Osteocyte (in vitro differentiated cells): ENCODE results near the gene ATXN1. TPM values are rescaled to one million over a fixed set of nuclear protein-coding genes. Genes with fewer than 3 reads are reported as not detected.

Source experiments
- DNase-seq: peaks from one replicate; pipeline ENCODE4 v3.0.0; 2021; ENCODE audit warnings: mixed read lengths; ENCODE audit not compliant: unreplicated experiment; ENCODE audit errors: extremely low spot score
- H3K27ac Mint-ChIP-seq: one replicate; pipeline ENCODE4 v1.8.0; 2021; ENCODE audit warnings: mild to moderate bottlenecking, mixed read lengths; ENCODE audit not compliant: unreplicated experiment
- H3K27me3 Mint-ChIP-seq: one replicate; pipeline ENCODE4 v1.8.0; 2021; ENCODE audit warnings: mixed read lengths; ENCODE audit not compliant: unreplicated experiment
- H3K36me3 Mint-ChIP-seq: one replicate; pipeline ENCODE4 v1.8.0; 2021; ENCODE audit warnings: mixed read lengths; ENCODE audit not compliant: unreplicated experiment
- H3K4me1 Mint-ChIP-seq: one replicate; pipeline ENCODE4 v1.8.0; 2021; ENCODE audit warnings: mixed read lengths; ENCODE audit not compliant: unreplicated experiment
- H3K4me3 Mint-ChIP-seq: one replicate; pipeline ENCODE4 v1.8.0; 2021; ENCODE audit warnings: mild to moderate bottlenecking, moderate library complexity, mixed read lengths; ENCODE audit not compliant: unreplicated experiment
- H3K9me3 Mint-ChIP-seq: one replicate; pipeline ENCODE4 v1.8.0; 2021; ENCODE audit warnings: mixed read lengths; ENCODE audit not compliant: unreplicated experiment
- total RNA-seq: library from RNA; stranded (reverse); gene quantifications from 2 replicates; pipeline ENCODE4 v1.2.1, GENCODE V29; 2021
- TF ChIP-seq, protein P1 (sequence below): fragments of 200-600 bp; sonication (generic); IDR thresholded peaks from 2 replicates; pipeline ENCODE4 v1.5.0; 2021; ENCODE audit warnings: antibody characterized with exemption, mild to moderate bottlenecking, moderate library complexity

The ATXN1 gene
- total RNA-seq, 1 donor from 2014 or later: 54.4 TPM

DNA sequence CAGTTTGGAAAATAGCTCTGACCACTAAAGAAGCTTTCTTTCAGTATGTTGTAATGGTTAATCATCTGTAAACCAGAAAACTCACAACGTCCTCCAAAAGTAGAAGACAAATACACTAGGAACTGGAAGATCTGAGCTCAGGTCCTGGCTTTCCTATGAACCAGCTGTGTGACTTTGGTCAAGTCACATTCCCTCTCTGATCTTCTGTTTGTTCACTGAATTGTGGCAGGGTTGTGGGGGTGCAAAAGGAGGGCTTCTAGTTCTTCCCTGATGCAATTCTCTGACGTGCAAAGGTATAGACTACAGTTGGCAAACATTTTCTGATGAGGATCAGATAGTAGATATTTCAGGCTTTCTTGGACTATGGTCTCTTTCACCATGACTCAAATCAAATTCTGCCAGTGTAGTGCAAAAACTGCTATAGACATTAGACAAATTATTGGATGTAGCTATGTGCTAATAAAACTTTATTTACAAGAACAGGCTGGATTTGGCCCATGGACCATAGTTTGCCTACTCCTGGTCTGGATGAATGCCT lies 44.9 kb downstream of the ATXN1 start:
- TF ChIP-seq, protein P1, sequence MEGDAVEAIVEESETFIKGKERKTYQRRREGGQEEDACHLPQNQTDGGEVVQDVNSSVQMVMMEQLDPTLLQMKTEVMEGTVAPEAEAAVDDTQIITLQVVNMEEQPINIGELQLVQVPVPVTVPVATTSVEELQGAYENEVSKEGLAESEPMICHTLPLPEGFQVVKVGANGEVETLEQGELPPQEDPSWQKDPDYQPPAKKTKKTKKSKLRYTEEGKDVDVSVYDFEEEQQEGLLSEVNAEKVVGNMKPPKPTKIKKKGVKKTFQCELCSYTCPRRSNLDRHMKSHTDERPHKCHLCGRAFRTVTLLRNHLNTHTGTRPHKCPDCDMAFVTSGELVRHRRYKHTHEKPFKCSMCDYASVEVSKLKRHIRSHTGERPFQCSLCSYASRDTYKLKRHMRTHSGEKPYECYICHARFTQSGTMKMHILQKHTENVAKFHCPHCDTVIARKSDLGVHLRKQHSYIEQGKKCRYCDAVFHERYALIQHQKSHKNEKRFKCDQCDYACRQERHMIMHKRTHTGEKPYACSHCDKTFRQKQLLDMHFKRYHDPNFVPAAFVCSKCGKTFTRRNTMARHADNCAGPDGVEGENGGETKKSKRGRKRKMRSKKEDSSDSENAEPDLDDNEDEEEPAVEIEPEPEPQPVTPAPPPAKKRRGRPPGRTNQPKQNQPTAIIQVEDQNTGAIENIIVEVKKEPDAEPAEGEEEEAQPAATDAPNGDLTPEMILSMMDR: no peak
- Mint-ChIP-seq H3K27me3 (no peaks in the 10 kb centered on the region), H3K36me3 (peaks cover 3% of the 10 kb centered on the region), H3K27ac (no peak overlapping the region), H3K4me1 (peaks cover 57% of the 10 kb centered on the region), H3K9me3 (no peaks in the 10 kb centered on the region), H3K4me3 (no peak overlapping the region)
- DNase-seq: no peak

DNA sequence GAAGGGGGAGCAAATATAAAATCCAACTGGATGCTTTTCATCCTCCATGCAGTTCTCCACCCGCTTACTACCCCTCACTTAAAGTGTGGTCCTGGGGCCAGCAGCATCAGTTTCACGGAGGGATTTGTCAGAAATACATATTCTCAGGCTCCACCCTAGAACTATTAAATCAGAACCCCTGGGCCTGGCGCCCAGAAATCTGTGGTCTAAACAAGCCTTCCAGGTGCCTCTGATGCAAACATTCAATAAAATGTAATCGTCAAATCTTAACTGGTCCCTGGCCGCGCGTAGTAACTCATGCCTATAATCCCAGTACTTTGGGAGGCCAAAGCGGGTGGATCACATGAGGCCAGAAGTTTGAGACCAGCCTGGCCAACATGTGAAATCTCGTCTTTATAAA lies 47.7 kb downstream of the ATXN1 start:
- Mint-ChIP-seq H3K27ac (peak overlapping the region; percentile 97), H3K9me3 (no peaks in the 10 kb centered on the region), H3K4me3 (no peak overlapping the region), H3K4me1 (peaks cover 46% of the 10 kb centered on the region), H3K36me3 (peaks cover 2% of the 10 kb centered on the region), H3K27me3 (no peaks in the 10 kb centered on the region)
- DNase-seq: no peak
- TF ChIP-seq, protein P1: no peak

DNA sequence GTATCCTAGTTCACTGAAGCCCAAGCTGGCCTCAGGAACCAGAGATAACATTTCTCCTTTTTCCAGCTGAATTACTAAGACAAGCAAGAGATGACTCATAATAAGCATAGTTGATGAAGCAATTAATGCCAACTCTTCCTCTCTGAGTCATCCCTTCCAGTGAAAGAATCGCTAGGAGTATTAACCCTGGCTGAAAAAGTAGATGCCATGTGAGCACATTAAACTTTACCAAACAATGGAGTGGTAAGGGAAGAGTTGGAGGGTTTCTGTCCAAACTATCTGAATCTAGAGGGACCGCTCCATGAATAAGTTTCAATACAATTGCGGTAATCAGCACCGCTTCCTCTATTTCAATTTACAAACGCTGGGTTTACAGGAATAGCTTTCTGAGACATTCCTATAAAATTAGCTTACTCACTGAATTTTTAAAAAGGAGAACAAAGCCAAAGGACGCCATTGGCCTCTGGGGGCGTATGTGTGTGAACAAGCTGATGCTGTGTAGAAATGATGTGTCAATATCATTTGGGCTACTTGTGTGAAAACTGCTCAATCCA lies 48.3 kb downstream of the ATXN1 start:
- Mint-ChIP-seq H3K4me1 (peaks cover 41% of the 10 kb centered on the region), H3K4me3 (peak overlapping the region; percentile 53), H3K36me3 (peaks cover 2% of the 10 kb centered on the region), H3K9me3 (no peaks in the 10 kb centered on the region), H3K27me3 (no peaks in the 10 kb centered on the region), H3K27ac (peak overlapping the region; percentile 97)
- TF ChIP-seq, protein P1: peak; percentile 50
- no peak for DNase-seq

DNA sequence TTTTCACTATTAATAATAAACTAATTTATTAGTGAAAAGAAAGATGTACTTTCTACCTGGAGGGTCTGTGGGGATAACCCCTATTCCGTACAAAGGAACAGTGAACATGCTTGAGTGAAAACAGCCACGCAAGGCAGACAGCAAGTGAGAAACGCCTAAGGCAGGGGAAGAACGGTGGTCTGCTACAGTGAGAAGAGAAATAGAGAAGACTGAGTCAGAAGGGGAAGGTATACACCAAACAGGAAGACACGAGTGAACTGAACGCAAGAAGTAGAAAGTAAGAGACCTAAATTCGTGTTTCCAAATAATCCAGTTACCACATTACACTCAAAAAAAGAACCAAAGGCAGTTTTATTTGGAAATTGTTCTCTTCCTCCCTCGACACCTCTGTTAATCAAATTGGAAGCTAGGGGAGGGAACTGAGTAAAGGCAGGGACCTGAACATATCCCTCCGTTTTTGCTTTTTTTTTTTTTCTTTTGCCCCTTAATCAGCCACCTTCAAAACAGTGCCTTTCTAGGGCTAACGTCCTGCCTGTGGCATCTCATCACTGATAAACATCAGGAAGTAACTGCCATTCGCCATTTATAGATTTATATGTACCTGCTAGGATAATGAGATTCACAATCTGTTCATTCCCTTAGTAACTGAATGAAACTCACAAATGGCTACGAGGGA lies 48.9 kb downstream of the ATXN1 start:
- Mint-ChIP-seq H3K36me3 (peaks cover 2% of the 10 kb centered on the region), H3K9me3 (no peaks in the 10 kb centered on the region), H3K4me3 (peak overlapping the region; percentile 53), H3K4me1 (peaks cover 39% of the 10 kb centered on the region), H3K27me3 (no peaks in the 10 kb centered on the region), H3K27ac (peak overlapping the region; percentile 97)
- TF ChIP-seq, protein P1: no peak
- DNase-seq: no peak

DNA sequence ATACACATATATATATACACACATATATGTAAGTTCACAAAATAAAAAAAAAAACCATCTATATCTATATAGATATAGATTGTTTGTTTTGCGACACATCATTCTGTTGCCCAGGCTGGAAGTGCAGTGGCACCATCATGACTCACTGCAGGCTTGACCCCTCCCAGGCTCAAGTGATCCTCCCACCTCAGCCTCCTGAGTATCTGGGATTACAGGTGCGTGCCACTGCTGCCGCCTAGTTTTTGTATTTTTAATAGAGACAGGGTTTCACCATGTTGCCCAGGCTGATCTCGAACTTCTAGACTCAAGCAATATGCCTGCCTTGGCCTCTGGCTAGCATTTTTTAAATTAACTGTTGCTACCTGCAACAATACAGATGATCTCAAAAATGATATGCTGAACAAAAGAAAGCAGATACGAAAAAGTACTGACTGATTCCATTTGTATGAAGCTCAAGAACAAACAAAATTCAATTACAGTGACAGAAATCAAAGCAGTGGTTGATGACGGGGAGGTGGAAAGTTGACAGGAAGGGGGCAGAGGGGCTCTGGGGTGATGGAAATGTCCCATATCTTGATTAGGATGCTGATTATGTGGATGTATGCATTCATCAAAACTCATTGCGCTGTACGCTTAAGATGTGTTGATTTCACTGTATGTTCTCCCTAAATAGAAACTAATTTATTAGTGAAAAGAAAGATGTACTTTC lies 49.6 kb downstream of the ATXN1 start:
- Mint-ChIP-seq H3K27me3 (no peaks in the 10 kb centered on the region), H3K27ac (peak overlapping the region; percentile 97), H3K4me3 (peak overlapping the region; percentile 2), H3K4me1 (peaks cover 44% of the 10 kb centered on the region), H3K36me3 (peaks cover 4% of the 10 kb centered on the region), H3K9me3 (no peaks in the 10 kb centered on the region)
- no peak for DNase-seq
- TF ChIP-seq, protein P1: no peak
